Measurements from ENCODE around the gene SYNPO2L.
"Not testable (repeated sequence)": the region's sequence is repeated elsewhere in the genome, so short reads cannot be mapped to it uniquely, and the experiment has no call there.

Gene SYNPO2L

DNA sequence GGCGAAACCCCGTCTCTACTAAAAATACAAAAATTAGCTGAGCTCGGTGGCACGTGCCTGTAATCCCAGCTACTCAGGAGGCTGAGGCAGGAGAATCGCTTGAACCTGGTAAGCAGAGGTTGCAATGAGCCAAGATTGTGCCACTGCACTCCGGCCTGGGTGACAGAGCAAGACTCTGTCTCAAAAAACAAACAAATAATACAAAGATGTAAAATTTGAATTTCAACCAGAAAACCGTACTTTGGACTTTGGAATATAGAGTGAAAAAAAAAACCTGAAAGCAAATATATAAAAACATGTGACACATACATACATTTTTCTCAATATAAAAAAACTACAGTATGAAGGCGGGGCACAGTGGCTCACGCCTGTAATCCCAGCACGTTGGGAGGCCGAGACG lies 34.9 kb downstream of the SYNPO2L start:
- not testable (repeated sequence) for DNase-seq (ENCODE audit: low read depth in 2 of 2, low spot score in 1 of 2)

DNA sequence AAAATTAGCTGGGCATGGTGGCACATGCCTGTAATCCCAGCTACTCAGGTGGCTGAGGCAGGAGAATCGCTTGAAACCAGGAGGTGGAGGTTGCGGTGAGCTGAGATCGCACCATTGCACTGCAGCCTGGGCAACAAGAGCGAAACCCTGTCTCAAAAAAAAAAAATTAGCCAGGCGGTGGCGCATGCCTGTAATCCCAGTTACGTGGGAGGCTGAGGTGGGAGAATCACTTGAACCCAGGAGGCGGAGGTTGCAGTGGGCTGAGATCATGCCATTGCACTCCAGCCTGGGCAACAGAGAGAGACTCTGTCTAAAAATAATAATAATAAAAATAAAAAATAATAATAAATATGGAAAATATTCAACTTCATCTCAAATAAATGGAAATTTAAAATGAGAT lies 38.7 kb downstream of the SYNPO2L start:
- DNase-seq (ENCODE audit: low read depth in 2 of 2, low spot score in 1 of 2) = not testable (repeated sequence)

DNA sequence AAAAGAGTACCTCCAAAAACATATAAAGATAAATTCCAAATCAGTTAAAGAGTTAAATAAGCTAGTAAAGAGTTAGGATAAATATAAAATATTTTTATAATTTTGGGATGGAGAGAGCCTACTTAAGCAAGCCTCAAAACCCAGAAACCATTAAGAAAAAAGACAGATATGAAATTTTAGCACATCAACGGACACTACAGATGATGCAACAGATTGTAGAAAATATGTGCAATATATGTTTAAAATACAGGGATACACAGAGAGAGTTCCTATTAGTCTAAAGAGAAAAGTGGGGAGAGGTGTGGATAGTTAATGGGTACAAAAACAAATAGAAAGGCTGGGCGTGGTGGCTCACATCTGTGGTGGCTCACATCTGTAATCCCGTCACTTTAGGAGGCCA lies 41.1 kb downstream of the SYNPO2L start:
- no peak for DNase-seq (ENCODE audit: low read depth in 2 of 2, low spot score in 1 of 2)

DNA sequence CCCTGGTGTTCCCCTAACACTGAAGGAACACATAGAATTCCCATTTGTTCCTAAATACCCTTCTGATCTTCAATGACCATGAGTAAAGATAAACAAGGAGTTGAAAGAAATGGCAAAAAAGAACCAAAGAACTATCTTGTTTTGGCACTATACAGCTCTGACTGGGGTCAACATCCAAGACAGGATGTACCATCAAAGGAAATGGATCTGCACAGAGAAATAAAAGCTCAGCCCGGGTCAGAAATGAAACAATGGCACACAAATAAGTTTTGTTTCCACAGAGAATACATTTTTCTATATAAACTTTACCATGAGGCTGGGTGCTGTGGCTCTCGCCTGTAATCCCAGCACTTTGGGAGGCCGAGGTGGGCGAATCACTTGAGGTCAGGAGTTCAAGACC lies 46.7 kb downstream of the SYNPO2L start:
- no peak for DNase-seq (ENCODE audit: low read depth in 2 of 2, low spot score in 1 of 2)

DNA sequence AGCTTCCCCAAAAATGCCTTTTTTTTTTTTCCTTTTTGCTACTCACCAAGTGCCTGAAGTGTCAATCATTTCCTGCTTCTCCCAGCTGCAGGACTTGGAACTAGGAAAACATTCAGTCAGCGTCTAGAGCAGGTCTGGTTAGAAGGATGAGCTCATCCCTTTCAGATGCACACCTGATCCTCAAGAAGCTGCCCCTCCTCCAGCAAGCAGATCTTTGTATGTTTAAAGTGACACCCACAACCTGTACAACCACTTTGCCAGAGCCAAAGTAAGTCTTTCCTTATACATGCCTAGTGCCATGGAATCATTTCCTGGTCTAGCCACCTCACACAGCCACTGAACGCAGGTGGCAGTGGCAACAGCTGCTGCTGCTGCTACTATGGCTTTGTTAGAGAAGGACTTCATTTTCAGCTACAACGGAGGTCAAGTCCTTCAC lies 54.3 kb downstream of the SYNPO2L start:
- no peak for DNase-seq (ENCODE audit: low read depth in 2 of 2, low spot score in 1 of 2)

DNA sequence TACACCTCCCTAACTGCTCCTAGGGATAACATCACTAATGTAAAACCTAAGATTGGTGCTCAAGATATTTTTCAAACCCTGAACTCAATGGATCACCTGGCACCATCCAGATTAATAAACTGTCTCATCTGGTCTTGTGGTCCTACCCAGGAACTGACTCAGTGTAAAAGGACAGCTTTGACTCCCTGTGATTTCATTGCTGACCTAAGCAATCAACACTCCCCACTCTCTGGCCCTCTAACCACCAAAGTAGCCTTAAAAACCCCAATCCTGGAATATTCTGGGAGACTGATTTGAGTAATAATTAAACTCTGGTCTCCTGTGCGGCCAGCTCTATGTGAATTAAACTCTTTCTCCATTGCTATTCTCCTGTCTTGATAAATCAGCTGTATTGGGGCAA lies 58.5 kb downstream of the SYNPO2L start:
- DNase-seq (ENCODE audit: low read depth in 2 of 2, low spot score in 1 of 2) = no peak
